NCI-H748 (cell line): ENCODE data around the gene GRIK4.
"Not testable (repeated sequence)": the region's sequence is repeated elsewhere in the genome, so short reads cannot be mapped to it uniquely, and the experiment has no call there.

Source experiments
- DNase-seq: peaks from one replicate; lab custom pipeline; 2025; ENCODE audit not compliant: unreplicated experiment; lab: John Stamatoyannopoulos, UW

Gene GRIK4

DNA sequence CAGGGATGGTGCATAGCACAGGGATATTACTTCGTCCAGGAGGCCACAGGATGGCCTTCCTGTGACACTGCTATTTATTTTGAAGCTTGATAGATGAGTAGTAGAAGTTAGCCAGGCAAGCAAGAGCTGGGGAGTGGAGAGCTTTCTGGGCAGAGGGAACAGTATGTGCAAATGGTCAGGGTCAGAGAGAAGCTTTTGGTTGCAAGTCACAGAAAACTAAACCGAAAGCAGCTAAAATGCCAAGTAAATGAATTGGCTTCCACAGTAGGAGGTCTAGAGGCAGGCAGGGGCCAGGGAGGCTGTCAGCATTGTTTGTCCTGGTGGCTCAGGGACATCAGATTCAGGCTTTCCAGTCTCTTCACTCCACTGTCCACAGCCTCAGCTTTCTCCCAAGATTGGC lies 247.5 kb downstream of the GRIK4 start:
- DNase-seq: no peak

DNA sequence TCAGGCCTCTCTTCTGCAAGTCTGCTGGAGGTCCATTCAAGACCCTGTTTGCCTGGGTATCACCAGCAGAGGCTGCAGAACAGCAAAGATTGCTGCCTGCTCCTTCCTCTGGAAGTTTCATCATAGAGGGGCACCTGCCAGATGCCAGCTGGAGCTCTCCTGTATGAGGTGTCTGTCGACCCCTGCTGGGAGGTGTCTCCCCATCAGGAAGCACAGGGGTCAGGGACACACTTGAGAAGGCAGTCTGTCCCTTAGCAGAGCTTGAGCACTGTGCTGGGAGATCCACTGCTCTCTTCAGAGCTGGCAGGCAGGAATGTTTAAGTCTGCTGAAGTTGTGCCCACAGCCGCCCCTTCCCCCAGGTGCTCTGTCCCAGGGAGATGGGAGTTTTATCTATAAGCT lies 254.2 kb downstream of the GRIK4 start:
- not testable (repeated sequence) for DNase-seq

DNA sequence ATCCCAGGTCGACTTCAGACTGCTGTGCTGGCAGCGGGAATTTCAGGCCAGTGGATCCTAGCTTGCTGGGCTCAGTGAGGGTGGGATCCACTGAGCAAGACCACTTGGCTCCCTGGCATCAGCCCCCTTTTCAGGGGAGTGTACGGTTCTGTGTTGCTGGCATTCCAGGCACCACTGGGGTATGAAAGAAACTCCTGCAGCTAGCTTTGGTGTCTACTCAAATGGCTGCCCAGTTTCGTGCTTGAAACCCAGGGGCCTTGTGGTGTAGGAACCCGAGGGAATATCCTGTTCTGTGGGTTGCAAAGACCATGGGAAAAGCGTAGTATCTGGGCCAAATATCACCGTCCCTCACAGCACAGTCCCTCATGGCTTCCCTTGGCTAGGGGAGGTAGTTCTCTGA lies 254.8 kb downstream of the GRIK4 start:
- DNase-seq: no peak

DNA sequence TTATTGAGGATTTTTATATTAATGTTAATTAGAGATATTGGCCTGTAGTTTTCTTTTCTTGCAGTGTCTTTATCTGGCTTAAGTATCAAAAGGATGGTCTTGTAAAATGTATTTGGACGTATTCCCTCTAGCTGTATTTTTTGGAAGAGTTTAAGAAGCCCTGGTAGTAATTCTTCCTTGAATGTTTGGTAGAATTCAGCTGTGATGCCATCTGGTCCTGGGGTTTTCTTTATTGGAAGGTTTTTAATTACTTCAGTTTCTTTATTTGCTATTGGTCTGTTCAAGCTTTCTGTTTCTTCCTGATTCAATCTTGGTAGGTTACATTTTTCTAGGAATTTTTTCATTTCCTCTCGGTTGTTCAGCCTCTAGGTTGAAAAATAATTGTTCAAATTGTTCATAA lies 257.4 kb downstream of the GRIK4 start:
- no peak for DNase-seq

DNA sequence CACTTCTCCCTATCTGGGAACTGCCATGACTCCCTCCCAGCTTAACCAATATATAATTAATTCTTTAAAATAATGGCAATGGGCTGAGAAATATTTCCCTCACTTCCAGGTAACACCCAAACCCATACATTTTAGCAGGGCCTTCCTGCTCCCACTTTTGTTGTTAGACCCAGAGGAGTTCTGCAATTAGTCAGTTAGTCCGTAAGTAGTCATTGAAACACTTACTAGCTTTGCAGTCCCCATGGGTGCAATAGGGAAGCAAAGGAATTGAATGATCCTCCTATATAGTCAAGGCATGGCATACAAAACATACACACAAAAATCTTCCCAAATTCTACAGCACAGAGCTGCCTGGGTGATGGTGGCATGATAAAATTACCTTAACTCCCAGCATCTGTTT lies 258.4 kb downstream of the GRIK4 start:
- no peak for DNase-seq

DNA sequence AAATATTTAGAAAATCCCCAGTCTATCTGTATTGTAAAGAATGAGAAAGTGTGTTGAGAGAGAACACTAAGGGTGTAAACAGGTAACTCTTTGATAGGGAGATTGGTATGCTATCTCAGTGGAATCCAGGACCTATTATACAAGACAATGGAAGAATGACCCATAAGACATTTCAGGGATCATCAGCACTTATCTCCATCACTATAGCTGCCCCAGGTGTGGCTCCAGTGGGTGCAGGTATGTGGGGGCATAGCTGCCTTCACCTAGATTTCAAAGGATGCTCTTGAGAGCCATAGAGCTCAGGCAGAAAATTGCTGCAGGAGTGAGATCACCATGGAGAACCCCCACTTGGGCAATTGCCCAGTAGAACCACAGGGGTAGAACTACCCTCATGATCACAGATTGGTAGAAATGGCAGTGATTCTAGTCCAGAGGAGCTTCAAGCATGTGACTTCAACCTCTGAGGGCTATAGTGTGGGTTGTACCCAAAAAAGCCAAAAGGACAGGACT lies 260.1 kb downstream of the GRIK4 start:
- no peak for DNase-seq

DNA sequence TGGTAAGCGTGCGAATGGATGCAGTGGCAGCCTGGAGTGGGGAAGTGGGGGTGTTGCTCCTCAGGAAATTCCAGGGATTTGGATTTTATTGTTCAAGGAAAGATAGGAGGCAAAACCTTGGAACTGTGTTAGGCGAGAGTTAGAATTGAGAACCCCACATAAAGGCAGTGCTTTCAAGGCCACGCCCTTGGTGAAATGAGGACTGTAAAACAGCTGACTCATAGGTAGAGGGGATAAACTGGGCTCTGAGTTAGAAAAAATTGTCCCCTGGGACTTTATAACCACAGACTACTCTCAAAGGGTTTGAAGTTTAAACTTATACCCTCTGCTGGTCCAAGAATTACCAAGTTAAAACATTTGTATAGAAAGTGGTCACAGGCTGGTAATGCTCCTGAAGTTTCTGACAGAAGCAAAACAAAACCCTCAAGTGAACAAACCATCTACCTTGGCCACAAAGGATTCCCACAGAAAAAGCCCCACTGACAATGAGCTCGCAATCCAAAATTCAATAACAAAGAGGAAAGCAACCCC lies 262.0 kb downstream of the GRIK4 start:
- DNase-seq: no peak

DNA sequence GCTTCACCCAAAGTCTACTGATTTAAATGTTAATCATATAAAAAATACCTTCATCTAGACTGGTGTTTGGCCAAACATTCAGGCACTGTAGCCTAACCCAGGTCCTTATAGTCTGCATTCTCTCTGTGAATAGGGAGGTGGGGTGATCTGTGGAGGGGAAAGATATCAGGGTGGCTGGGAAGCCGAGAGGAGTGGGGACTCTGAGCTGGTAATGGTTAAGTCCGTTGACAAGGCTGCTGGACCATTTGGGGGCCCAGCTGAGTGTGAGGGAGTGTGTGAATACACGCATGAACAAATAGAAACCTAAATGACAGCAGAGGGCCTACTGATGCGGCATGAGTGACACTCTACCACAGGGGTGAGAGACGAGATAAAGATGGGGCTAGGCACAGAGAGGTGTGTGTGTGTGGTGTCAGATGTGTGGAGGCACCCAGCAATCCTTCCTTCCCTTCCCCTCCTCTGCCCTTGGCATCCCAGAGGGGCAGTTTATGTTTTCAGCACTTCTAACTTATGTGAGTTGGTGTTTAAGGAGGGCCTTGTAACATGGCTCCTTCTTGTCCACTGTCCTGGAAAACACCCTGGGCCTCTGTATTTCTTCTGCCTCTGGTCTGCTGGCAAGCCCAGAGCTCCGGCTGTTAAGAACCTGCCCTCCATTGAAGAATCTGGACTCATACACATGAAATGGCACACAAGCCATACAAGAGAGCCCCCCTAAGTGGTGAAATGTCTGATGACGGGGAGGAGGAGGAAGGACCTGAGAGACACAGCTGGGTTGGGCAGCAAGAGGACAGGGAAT lies 263.2 kb downstream of the GRIK4 start:
- no peak for DNase-seq

DNA sequence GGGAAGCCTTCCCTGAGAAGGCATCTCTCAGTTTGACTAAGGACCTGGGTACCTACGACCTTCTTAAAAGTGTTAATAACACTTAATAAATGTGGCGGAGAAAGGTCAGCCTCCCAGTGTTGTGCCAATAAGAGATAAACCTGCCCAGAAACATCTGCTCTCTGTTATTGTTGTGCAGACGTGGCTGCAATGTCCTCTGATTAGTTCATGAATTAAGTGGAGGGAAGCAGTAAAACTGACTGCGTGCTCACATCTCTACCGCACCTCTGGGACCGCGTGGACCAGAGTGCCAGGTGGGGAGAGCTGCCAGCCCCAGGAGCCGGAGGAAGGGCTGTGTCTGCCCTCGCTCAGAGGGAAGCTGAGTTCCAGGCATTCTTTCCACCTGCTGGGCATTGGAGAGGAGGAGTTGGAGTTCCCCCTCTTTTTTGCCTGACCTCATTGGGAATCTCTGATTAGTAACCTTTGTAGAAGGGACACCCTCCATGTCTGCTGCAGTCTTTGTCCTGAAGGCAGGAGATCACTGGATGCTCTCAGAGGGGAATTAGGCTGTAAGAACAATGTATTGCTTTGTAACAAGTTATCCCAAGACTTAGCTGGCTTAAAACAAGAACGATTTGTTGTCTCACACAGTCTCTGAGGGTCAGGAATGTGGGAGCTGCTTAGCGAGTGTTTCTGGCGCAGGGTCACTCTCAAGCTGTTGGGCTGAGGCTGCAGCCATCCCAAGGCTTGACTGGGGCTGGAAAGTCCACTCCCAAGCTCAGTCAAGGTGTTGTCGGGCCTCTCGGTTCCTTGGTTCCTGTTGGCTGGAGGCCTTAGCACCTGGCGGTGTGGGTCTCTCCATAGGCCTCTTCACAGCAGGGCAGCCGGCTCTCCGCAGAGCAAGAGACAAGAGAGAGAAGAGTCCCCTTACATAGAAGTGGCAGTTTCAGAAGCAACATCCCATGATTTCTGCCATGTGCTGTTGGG lies 264.7 kb downstream of the GRIK4 start:
- DNase-seq: peak; percentile 17

DNA sequence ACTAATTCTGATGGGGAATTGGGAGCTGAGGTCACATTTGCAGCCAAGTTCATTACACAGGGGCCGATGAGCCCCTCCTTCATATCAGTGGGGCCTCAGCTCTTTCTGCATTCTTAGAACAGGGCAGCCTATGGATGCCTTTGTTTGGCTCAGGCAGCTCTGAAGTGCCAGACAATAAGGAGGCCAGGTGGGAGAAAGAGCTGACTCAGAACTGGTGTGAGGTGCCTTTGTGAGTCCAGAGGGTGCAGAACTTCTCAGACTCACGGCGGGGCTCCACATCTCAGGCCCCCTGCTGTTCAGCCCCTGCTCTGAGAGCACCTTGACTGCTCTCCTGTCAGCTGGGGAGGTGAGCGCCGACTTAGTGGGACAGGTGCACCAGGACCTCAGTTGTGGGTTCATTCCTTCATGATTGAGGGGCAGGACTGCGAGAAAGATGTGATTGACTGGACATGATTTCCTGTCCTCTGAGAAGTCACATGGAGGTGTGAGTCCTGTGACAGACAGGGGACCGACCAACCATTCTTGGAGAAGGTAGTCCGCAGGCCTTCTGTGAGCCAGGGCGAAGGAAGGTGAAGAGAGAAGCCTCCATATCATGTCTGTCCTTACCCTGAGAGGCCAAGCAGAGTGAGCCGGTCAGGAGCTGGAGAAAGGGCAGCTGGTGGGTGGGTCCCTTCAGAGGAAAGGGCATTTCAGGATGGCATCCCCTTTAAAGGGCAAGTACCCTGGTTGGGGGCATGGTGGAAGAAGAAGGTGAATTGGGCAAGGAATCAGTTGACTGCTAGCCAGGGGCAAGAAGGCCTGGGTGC lies 267.3 kb downstream of the GRIK4 start:
- DNase-seq: no peak

DNA sequence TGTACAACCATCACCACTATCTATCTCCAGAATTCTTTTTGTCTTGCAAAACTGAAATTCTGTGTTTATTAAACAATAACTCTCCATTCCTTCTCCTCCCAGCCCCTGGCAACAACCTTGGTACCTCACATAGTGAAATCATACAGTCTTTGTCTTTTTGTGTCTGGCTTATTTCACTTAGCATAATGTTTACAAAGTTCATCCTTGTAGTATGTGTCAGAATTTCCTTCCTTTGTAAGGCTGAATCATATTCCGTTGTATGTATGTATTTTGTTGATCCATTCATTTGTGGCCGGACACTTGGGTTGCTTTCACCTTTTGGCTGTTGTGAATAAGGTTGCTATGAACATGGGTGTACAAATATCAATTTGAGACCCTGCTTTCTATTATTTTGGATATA lies 268.7 kb downstream of the GRIK4 start:
- no peak for DNase-seq

DNA sequence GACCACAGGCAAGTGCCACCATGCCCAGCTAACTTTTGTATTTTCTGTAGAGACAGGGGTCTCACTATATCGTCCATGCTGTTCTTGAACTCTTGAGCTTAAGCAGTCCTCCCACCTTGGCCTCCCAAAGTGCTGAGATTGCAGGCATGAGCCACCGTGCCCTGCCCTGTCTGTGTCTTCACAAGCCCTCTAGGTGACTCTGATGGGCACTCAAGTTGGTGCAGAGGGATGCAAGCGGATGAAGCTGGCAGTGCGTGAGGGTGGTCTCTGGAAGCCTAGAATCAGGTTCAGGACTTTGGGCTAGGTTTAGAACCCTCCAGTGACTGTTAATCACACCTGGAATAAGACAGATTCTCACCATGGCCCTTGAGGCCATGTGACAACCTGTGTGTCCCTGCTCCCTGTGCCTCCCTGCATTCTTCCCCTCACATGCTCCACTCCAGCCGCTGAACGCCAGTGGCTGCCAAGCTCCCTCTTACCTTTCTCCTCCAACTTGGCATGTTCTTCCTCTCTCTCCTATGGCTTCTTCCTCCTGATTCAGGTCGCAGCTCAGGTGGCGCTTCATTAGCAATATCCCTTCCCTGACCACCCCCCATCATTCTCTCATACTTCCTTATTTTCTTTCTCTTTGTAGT lies 270.1 kb downstream of the GRIK4 start:
- DNase-seq: no peak

DNA sequence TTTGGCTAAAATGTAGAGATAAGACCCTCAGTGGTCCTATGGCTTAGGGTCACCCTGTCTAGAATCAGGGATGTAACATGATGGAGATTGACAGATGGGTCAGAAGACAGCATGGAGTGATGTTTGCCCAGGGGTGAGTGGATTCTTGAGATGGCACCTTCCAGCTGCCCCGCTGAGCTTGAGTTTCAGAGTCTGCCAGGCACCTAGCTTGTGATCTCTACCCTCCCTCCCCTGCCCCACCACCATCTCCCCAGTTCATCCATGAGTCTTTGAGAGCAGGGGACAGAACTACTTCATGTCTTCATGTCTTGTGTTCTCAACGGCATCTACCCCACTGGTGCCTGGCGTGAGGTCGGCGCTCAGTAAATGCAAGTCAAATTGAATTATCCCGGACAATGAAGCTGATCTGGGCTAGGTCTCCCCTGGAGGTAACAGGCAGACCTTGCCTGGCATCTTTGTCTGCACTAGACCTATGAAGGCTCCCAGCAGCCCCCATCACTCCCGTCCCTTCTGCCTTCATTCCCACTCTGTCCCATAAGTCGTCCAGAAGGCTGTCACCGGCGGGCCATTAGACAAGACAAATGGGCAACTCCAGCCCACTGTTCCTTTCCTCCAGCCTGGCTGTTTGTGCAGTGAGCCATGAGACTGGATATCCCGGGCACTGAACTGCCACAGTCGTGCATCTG lies 273.2 kb downstream of the GRIK4 start:
- DNase-seq: no peak

DNA sequence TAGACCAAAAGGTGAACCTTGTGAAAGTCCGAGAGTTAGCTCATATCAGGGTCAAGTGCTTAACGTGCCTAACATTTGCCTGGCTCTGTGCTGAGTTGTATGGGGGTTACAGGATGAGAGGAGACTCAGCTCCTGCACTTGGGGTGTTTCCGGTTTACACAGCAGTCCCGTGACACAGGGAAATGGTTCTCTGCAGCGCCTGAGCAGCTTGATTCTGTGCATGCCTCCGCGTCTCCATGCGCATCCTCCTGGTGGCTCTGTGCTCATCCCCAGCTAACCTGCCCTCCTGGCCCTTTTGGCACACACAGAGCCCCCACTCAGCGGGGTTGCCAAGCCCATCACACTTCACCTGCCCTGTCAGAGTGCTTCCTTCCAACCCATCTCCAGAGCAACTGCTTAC lies 274.0 kb downstream of the GRIK4 start:
- DNase-seq: peak; percentile 20

DNA sequence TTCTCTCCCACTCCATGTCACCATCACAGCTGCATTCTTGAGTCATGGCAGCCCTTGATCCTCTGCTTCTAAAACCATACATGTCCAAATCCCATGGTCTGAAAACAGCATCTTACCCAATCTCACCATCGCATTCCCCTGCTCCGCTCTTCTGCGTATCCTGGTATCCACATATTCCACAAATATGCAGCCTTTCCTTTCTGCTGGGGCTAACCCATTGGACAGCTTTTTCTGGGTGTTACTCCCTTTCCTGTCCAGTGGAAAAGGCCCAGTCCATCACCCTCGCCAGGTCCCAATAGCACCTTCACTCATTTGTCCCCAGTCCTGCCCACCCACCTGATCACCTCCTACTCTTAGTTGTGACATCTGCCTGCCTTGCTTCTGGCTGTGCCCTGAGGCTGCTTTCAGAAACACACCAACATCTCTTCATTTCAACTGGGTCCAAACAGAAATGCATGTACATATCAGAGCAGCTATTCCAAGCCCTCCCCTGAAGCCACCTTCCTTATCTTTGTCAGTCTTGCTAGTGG lies 274.7 kb downstream of the GRIK4 start:
- no peak for DNase-seq

DNA sequence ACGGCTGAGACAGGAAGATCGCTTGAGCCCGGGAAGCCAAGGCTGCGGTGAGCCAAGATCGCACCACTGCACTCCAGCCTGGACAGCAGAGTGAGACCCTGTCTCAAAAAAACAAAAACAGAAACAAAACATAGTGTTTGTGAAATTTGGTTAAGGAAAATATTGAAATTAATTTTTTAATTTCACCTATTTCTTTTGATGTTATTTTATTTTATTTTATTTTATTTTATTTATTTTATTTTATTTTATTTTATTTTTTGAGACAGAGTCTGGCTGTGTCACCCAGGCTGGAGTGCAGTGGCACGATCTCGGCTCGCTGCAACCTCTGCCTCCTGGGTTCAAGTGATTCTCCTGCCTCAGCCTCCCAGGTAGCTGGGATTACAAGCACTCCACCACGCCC lies 275.7 kb downstream of the GRIK4 start:
- DNase-seq: not testable (repeated sequence)

DNA sequence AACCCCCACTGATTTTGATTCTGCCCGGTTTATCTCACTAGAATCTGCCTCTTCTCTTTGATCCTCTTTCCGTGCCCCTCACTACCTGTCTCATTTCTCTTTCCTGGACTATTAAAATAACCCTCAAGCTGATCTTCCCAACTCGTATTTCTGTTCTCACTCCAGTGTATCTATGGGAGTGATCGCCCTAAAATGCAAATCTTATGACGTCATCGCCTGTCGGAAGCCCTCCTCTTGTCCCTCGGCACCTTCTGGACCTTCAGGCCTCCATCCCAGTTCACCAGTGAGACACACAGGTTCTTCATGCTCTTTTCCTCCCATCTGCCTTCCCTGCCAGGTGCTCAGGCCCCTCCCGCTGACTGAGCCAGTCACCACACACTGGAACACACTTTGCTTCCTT lies 277.8 kb downstream of the GRIK4 start:
- no peak for DNase-seq

DNA sequence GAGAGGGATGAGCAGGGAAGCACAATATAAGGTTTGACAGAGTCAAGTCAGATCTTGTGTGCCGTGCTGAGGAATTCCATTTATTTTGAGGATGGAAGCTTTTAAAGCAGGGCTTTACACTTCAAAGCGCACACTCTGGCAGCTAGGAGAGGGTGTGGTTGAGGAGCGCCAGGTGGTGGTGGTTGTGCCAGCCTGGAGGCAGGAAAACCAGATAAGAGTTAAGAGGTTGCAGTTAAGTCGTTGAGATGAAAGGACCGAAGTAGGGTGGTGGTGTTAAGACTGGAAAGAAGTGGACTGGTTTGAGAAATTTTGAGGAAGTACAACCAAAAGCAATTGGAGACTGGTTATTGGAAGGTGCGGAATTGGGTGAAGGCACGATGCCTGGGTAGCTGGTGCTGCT lies 280.8 kb downstream of the GRIK4 start:
- no peak for DNase-seq

DNA sequence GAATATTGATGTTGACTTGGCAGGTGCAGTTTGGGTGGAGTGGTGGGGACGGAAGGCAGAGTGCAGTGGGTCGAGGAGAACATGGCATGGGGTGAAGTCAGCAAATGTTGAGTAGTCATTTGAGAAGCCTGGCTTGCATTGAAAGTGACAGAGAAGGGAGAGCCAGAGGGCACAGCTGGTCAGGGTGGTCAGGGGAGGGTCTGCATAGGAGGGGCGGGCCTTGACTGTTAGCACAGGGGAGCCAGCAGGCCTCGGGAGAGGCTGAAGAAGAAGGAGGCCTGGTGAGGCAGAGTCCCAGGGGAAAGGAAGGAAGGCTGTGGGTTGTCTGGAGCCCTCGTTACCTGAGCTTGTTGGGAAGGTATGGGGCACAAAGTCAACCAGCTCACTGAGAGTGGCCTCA lies 281.6 kb downstream of the GRIK4 start:
- DNase-seq: no peak
